NK-92 (cell line): ENCODE measurements around the gene THAP6.

Experiments used
- DNase-seq: peaks from one replicate; lab custom pipeline; 2025; ENCODE audit not compliant: unreplicated experiment; lab: John Stamatoyannopoulos, UW

THAP6 gene

GRCh38 chr4:75567725-75568124 lies 53.5 kb downstream of the THAP6 start:
- DNase-seq: no peak
